Heart left ventricle (tissue), 13 donors: ENCODE data around the gene ANKRD28.

ENCODE experiments used
- POLR2A ChIP-seq, 2 donors: fragments of 450-650 bp; IDR thresholded peaks; one replicate each; pipeline ENCODE4 v1.6.1; 2017; ENCODE audit warnings: antibody characterized with exemption in 2 of 2, mild to moderate bottlenecking in 2 of 2, moderate library complexity in 2 of 2
- TF ChIP-seq, protein P1 (sequence below), 12 donors: fragments of 200-600 bp; sonication (generic) in 4 of 12; IDR thresholded peaks; one replicate each; pipeline versions ENCODE4 v1.5.0 to v1.8.0; 2018 to 2022; ENCODE audit warnings: antibody characterized with exemption in 12 of 12, mild to moderate bottlenecking in 5 of 12
- donor health status: ischemic (EF 13 %, LVEDD 7.1; RV severe dilation, severe dysfunction).
- donor health status: DM: no; HTN: yes; CAD: no.
- donor health status: DM: no; HTN: no; CAD: no.
- donor health status: ischemic (EF 25% LVEDD 6.9; RV normal size, moderate dysfunction).
- donor health status: ischemic (EF 25% LVEDD 5.7; RV mildly dilated, moderate dysfunction).
- donor health status: ischemic (EF 35%, LVEDD 5.7; RV mildly dilated, moderate dysfunction).
- donor health status: nonischemic (EF 11% LVEDD 7.7; RV severe dilation, severe dysfunction).
- donor health status: DM: yes; HTN: yes; CAD: no.
- donor health status: PGD.
- donor health status: ischemic (EF 29% LVEDD 5.4; RV normal size, mild dysfunction).
- donor health status: nonischemic (EF 23%, LVEDD 6.1; RV moderate dilation, normal function).

DNA sequence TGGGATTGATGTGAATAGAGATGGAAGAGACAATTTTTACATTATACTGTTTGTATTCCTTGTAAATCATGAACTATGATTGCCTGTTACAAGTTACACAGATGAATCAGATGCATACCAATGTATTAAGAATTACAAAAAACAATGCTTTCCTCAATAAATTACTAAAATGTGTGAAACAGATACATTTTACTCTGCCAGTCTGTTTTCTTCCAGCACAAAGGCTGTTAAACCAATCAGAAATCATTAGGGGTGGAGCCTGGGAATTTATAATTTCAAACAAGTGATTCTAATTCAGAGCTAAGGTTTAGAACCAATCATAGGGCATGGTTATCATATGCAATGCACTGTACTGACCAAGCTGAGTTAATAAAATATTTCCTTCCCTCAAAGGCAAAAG lies 21.8 kb upstream of the ANKRD28 start:
- TF ChIP-seq, protein P1, sequence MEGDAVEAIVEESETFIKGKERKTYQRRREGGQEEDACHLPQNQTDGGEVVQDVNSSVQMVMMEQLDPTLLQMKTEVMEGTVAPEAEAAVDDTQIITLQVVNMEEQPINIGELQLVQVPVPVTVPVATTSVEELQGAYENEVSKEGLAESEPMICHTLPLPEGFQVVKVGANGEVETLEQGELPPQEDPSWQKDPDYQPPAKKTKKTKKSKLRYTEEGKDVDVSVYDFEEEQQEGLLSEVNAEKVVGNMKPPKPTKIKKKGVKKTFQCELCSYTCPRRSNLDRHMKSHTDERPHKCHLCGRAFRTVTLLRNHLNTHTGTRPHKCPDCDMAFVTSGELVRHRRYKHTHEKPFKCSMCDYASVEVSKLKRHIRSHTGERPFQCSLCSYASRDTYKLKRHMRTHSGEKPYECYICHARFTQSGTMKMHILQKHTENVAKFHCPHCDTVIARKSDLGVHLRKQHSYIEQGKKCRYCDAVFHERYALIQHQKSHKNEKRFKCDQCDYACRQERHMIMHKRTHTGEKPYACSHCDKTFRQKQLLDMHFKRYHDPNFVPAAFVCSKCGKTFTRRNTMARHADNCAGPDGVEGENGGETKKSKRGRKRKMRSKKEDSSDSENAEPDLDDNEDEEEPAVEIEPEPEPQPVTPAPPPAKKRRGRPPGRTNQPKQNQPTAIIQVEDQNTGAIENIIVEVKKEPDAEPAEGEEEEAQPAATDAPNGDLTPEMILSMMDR (IDR thresholded peaks at IDR 0.05), result no peak
- TF ChIP-seq POLR2A (IDR thresholded peaks at IDR 0.05), result no peak
